ENCODE results near the gene FLNA.

The FLNA gene

DNA sequence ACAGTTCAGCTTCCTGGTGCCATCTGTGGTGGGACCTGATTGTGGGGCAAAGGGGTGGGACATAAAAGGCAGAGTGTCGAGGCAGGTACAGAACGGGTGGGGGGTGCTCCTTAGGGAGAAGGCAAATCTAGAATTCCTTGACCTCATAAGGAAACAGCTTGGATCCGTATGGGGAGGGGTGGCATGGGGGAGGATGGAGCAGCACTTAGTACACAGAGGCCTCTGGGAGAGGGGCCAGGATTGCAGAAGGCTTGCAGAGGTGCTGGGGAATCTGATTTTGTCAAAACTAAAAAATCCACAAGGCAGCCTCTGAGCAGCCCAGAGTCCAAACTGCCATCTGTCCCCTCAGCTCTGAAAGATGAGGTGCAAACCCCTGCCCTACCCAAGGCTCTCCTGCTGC is 2.3 kb upstream of the FLNA start:
- DNase-seq, result no peak

DNA sequence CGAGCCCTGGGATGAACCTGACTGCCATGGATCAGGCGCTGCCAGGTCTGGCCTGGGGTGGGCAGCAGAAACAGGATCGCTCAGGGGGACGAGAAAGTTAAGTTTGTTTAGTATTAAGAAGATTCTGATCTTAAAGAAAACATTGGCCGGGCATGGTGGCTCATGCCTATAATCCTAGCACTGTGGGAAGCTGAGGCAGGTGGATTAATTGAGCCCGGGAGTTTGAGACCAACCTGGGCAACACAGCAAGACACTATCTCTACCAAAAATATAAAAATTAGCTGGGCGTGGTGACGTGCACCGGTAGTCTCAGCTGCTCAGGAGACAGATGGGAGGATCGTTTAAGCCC is 696 bp upstream of the FLNA start:
- DNase-seq, result no peak

DNA sequence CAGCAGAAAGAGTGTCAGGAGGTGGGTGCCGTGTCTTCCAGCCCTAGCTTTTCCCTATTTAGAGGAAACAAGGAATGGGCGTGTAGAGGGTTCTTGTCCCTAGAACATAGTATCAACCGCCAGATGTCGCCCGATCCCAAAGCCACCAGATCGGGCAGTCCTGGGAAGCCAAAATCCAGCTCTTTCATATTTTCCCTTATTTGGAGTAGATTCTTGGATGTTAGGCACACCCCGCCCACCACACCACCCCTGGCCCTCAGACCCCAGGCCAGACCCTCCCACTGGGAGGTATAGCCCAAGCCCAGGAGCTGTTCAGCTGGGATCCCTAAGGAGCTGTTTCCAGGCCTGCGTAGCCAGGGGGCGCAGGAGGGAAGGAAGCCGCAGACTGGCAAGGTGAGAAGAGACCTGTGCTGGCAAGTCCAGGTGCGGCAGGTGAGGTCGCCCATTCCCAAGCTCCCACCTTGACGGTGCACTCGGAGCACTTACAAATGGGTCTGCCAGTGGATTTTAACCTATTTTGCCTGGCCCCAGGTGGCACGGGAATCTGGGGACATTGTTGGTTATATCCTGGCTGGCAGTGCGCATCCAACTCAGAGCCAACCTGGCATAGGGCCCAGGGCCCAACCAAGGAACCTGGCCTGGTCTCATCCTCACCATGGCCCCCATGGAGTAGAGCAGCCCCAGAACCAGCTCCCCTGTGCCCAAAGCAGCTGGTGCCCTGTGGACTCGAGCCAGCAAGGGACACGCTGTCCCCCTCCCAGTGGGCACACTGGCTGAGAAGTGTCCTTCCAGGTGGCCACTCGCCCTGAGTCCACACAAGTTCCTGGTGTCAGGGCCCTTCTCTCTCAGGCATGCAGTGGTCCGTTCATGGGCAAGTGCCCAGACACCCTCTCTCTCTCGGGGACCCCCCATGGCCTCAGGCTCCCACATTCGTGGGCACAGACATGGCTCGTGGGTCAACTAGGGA is 811 bp downstream of the FLNA start:
- DNase-seq, result no peak

- peak; percentile 32 for DNase-seq
Observed at GRCh38 chrX:154372612-154373022, 1.8 kb downstream of the FLNA start.

- no peak for DNase-seq
Observed at GRCh38 chrX:154371789-154372300, 2.6 kb downstream of the FLNA start.

DNA sequence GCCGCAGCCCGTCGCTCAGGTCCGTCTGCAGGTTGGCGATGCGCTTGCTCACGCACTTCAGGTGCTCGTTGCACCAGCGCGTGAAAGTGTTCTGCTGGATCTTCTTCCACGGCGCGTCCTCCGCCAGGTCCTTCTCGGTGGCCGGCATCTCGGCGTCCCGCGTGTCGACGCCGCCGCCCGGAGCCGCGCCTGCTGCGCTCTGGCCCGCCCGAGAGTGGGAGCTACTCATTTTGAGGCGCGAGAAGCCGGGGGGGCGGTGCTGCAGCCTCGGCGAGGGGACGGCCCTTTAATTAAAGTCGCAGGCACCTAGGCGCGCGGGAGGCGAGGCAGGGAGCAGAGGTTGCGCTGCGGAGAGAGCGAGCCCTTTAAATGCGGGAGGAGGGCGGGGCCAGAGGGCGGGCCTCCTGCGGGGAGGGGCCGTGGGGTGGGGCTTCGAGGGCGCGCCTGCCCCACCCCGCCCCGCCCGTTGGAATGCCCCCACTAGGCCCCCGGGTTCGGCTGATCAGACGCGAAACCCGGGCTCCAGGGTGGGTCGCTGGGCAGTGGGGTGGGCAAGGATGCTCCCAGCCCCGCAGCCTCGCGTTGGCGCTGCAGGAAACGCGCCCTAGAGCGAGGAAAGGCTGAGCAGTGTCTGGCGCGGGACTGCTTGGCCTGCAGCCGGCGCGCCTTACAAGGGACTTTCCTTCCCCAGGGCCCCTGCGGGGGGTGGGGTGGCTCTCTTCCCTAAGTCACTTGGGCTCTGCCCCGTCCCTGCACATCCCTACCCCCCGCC is 3.2 kb downstream of the FLNA start:
- peak; percentile 92 for DNase-seq

GRCh38 chrX:154370300-154371016 is 4.0 kb downstream of the FLNA start:
- DNase-seq, result no peak

DNA sequence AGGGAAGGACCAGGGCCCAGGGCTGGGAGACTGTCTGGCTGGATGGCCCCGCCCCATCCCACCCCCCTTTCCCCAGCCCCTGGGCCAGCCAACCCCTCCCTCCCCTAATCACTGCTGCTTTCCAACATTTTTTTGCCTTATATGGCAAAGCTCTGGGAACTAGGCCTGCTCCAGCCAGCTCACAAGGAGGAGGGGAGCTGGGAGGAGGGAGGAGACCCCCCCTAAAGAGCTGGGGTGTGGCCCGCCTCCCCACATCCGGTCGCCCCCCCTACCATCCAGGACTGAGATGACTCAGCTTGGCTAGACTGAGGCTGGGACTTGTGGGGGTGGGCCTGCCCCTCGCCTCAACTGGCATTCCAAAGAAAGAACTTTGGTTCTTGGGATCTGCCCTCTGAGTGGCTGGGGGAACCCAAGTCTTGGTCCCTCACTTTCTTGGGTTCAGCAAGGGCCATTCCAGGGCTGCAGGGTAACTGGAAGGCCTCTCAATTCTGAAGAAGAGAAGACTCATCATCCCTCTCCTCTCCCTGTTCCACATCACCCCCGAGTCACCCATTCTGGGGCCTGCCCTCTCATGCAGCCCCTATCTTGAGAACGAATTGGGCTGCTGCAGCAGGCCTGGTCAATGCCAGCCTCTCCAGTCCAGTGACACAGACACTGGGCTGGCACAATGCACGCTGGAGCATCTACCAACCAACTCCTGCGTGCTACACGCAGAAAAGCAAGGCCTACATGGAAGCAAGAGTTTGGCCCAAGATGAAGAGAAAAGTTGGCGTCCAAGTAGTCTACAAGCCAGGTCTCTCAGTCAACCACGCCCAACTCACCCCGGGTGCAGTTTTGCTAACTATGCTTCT is 4.8 kb downstream of the FLNA start:
- peak; percentile 66 for DNase-seq

GRCh38 chrX:154368630-154369448 is 5.6 kb downstream of the FLNA start:
- DNase-seq, result peak; percentile 92

DNA sequence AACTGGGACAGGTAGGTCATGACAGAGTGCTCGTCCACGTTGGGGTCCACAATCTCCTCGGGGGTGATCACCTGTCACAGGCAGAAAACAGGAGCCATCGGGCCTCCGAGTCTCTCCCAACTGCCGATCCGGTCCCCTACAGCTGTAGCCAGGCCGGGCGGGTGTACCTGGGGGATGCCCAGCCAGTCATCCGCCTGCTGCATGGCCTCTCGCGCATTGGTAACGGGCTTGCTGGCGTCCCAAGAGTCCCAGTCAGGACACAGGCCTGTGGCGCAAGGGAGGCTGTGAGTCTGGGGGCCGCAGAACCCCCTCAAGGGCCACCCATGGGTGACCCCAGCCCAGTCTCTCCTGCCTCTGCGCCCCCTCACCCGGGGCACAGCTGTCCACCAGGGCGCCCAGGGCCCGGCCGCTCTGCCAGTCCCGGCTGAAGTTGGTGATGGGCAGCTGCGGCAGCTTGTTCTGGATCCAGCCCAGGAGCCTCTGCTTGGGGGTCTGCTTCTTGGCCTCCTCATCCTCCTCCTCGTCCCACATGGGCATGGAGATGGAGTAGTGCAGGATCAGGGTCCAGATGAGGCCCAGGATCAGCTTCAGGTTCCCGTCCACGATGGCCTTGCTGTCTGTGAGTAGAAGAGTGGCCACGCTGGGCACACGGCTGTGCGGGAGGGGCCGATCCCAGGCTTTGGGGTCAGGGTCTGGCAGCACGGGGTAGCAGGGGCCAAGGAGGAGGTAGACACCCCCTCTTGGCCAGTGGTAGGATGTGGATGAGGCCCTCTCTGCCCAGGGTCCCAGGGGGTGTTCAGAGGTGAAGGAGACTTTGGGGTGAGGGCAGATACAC is 6.7 kb downstream of the FLNA start:
- no peak for DNase-seq

- DNase-seq, result no peak
Observed at GRCh38 chrX:154366666-154367055, 7.8 kb downstream of the FLNA start.

GRCh38 chrX:154365997-154366665 is 8.3 kb downstream of the FLNA start:
- DNase-seq, result no peak

DNA sequence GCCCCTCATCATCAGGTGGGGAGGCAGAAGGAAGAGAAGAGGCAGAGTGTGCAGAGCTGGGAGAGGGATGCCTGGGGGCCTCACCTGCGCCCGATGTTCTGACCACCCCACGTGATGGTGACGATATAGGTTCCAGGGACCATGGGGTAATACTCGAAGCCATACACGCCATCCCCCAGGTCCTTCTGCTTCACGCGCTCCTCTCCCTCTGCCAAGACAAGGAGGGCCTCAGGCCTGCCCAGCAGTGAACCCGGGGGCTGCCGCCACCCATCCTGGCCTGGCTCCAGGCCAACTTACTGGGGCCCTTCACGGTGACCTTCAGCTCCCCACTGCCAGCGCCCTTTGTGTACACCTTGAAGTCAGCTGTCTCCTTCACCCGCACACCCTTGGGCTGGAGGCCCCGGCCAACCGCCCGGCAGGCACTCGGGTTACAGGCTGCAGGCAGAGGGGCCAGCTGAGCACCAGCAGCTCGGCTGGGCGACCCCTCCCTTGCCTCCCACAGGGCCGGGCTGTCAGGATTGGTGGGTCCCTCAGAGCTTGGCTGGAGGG is 9.3 kb downstream of the FLNA start:
- DNase-seq, result no peak

- no peak for DNase-seq
Observed at GRCh38 chrX:154363706-154364439, 10.6 kb downstream of the FLNA start.

- DNase-seq, result no peak
Observed at GRCh38 chrX:154362085-154362742, 12.2 kb downstream of the FLNA start.

- DNase-seq, result no peak
Observed at GRCh38 chrX:154360155-154360713, 14.2 kb downstream of the FLNA start.

GRCh38 chrX:154359362-154360154 is 14.9 kb downstream of the FLNA start:
- no peak for DNase-seq
